ENCODE data around the gene FAM47C.
"Not testable (repeated sequence)": the region's sequence is repeated elsewhere in the genome, so short reads cannot be mapped to it uniquely, and the experiment has no call there.

FAM47C gene

GRCh38 chrX:37008182-37008581 lies at the start of gene FAM47C:
Gene FAM47C (plus strand): TSS chrX:37008366. CDS start chrX:37008411, 45 bp downstream.
- not testable (repeated sequence) for DNase-seq (ENCODE audit: low spot score)

GRCh38 chrX:36961590-36961989 lies 46.6 kb upstream of the FAM47C start:
- DNase-seq (ENCODE audit: low spot score): no peak

DNA sequence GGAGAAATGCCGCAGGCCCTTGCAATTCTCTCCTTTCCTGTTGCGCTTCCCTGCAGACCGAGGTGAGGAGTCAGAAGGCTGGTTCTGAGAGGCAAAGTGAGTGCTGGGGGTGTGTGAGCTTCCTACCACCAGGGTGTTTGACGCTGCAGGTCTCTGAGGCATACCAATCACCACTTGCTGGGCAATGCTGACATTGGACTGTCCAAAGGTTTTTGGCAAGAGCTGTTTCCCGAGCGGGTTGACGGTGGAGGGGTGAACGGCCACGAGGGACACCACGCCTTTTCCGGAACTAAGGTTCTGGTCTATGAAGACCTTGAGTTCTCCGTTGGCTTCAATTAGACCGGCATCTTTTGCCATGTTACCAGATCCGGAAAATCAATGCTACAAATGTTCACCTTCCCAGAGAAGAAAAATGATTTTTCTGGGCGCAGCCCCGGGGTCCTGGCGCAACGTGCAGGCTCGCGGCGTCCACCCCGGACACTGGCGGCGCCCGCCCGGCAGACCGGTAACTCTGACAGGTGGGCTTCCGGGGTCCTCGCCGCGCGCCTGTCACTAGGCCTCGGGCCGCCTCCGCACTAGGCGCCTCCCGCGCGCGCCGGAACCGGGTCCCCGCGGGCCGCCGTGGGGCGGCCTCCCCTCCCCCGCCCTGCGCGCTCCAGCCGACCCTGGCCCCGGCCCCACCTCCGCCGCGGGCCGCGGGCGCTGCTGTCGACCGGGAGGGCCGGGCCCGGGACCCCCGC lies 44.9 kb upstream of the FAM47C start:
- no peak for DNase-seq (ENCODE audit: low spot score)

- DNase-seq (ENCODE audit: low spot score): no peak
Measured at GRCh38 chrX:36963852-36964251, 44.3 kb upstream of the FAM47C start.

GRCh38 chrX:36973575-36973974 lies 34.6 kb upstream of the FAM47C start:
- no peak for DNase-seq (ENCODE audit: low spot score)

GRCh38 chrX:36974911-36975310 lies 33.3 kb upstream of the FAM47C start:
- no peak for DNase-seq (ENCODE audit: low spot score)

- DNase-seq (ENCODE audit: low spot score): no peak
Measured at GRCh38 chrX:36978886-36979285, 29.3 kb upstream of the FAM47C start.

- no peak for DNase-seq (ENCODE audit: low spot score)
Measured at GRCh38 chrX:36983831-36984230, 24.3 kb upstream of the FAM47C start.

GRCh38 chrX:36985416-36986209 lies 22.6 kb upstream of the FAM47C start:
- not testable (repeated sequence) for DNase-seq (ENCODE audit: low spot score)

GRCh38 chrX:36986231-36986630 lies 21.9 kb upstream of the FAM47C start:
- DNase-seq (ENCODE audit: low spot score): no peak

DNA sequence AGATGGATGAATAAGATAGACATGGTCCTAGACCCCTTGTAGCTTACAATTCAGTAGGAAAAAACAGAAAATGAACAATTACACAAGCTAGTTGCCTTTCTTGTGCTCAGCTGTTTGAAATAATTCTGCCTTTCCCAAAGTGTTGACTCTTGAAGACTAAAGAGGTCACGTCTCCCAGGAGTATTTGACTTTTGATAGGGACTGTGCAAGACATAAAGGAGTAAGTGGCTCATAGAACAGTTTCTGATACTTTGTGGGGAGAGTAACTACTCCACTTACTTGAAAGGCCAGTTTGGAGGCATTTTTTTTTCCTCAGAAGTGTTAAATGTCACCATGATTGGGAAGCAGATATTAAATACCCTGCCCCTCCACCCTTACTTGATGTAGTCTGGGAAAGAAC lies 21.0 kb upstream of the FAM47C start:
- not testable (repeated sequence) for DNase-seq (ENCODE audit: low spot score)

- no peak for DNase-seq (ENCODE audit: low spot score)
Measured at GRCh38 chrX:37000140-37000539, 8.0 kb upstream of the FAM47C start.

DNA sequence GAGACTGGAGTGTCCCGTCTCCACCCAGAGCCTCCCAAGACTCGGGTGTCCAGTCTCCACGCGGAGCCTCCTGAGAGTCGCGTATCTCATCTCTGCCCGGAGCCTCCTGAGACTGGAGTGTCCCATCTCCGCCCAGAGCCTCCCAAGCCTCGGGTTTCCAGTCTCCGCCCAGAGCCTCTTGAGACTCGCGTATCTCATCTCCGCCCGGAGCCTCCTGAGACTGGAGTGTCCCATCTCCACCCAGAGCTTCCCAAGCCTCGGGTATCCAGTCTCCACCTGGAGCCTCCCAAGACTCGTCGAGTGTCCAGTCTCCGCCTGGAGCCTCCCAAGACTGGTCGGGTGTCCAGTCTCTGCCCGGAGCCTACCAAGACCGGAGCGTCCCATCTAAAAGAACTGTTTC lies 2.3 kb downstream of the FAM47C start:
- DNase-seq (ENCODE audit: low spot score): no peak

DNA sequence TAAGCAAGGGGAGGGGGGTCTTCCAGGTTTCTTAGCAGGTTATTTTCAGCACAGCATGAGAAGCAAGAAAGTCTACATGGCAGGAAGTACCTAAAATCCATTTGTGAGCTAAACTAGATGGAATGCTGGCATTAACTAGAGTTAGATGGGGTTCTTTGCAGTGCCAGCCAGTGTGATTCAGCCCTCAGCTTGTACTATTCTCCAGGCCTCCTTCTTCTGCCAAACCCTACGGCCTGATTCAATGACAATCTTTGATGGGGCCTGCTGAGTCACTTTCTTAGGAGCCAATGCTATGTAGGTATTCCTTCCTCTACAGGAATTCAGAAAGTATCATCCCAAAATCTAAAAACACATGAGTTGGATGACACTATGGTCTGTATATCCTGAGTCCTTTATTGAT lies 26.1 kb downstream of the FAM47C start:
- DNase-seq (ENCODE audit: low spot score): not testable (repeated sequence)

DNA sequence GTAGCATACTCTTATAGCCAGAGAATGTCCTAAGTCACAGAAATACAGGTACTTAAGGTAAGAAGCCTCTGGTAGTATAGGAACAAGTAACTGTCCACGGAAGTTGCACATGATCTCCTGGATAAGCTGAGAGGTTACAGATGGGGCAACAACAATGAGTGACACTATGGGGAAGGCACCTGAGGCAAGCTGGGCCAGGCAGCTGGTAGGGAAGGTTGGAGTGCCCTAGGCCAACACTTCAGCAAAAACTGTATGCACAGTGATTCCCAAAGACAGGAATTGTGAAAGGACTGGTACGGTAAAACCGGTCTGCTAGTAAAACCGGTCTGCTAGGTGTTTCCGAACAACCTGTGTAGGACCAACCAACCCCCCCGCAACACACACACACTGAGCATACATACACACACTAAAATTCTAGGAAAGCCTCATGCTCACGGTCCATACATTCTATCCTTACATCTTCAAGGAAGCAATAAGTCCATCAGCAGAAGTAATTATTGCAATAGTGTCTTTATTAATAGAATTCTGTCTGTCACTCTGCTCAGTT lies 28.6 kb downstream of the FAM47C start:
- DNase-seq (ENCODE audit: low spot score): not testable (repeated sequence)

DNA sequence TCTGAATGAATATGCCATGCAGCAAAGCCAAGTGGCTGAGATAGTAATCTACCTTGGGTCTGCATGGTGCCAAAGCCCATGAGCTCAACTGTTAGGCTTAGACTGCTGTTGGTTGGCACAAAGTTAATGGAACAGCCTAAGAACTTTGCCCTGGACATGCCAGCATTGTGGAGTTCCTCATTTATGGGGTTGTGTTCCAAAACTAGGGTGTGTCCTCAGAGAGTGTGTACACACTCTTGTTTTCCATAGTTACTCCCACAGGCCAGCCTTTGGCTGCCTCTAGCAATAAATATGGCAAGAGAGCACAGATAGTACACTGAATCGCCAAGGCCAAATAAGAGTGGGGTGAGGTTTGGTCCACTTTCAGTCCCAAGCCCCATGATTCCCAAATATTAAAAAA lies 30.6 kb downstream of the FAM47C start:
- not testable (repeated sequence) for DNase-seq (ENCODE audit: low spot score)

DNA sequence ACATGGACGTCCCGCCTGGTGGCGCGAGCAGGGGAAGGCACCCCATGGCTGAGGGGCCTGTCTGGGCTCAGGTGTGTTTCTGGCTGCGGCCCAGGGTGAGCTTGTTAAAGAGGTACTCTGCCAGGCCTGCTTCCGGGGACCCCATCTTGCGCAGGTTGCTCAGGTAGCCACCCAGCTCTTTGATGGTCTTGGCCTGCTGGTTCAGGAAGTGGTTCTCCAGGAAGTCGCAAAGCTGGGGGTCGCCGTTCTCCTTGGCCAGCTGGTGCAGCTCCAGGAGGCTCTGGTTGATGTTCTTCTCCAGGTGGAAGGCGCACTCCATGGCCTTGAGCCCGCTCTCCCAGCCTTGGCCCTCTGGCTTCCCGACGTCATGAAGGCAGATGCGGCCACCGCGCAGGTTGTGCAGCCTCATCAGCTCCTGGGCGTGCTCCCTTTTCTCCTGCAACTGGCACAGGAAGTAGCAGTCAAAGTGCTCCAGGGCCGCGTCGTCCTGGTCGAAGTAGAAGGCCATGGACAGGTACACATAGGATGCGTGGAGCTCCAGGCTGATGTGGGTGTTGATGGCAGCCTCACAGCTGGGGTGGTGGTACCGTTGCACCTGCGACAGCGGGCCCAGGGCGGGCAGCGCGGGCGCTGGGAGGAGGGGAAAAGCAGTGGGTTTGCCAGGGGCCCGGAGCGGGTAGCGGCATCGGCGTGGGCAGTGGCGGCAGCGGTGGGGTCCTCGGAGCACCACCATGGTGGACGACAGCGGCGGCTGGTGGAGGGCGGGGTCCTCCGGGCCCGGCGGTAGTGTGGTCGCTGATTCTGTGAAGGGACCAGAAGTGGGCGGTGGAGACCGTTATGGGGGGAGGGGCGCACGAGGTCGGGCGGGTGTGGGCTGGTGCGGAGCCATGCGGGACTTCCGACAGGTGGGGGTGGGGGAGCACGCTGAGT lies 35.1 kb downstream of the FAM47C start:
- DNase-seq (ENCODE audit: low spot score): not testable (repeated sequence)

GRCh38 chrX:37047776-37048175 lies 39.6 kb downstream of the FAM47C start:
- DNase-seq (ENCODE audit: low spot score): no peak

GRCh38 chrX:37057572-37057971 lies 49.4 kb downstream of the FAM47C start:
- not testable (repeated sequence) for DNase-seq (ENCODE audit: low spot score)

GRCh38 chrX:37060999-37061398 lies 52.8 kb downstream of the FAM47C start:
- peak; percentile 2 for DNase-seq (ENCODE audit: low spot score)
